MM.1S (cell line): ENCODE results near the gene ZNF618.

Experiments used
- EZH2 ChIP-seq: fragments of 300-600 bp; sonication (generic); optimal IDR thresholded peaks from 2 replicates; pipeline ENCODE3; 2017; ENCODE audit warnings: low read depth, mild to moderate bottlenecking, antibody characterized with exemption, low read length, mixed read lengths
- EZH2phosphoT487 ChIP-seq: fragments of 300-600 bp; sonication (generic); IDR thresholded peaks from 2 replicates; pipeline ENCODE4 v1.6.1; 2018; ENCODE audit warnings: antibody characterized with exemption, low read length
- TF ChIP-seq, protein P1 (sequence below): fragments of 300-600 bp; sonication (generic); IDR thresholded peaks from 2 replicates; pipeline ENCODE4 v1.5.1; 2016; ENCODE audit warnings: antibody characterized with exemption, low read length, mixed read lengths

DNA sequence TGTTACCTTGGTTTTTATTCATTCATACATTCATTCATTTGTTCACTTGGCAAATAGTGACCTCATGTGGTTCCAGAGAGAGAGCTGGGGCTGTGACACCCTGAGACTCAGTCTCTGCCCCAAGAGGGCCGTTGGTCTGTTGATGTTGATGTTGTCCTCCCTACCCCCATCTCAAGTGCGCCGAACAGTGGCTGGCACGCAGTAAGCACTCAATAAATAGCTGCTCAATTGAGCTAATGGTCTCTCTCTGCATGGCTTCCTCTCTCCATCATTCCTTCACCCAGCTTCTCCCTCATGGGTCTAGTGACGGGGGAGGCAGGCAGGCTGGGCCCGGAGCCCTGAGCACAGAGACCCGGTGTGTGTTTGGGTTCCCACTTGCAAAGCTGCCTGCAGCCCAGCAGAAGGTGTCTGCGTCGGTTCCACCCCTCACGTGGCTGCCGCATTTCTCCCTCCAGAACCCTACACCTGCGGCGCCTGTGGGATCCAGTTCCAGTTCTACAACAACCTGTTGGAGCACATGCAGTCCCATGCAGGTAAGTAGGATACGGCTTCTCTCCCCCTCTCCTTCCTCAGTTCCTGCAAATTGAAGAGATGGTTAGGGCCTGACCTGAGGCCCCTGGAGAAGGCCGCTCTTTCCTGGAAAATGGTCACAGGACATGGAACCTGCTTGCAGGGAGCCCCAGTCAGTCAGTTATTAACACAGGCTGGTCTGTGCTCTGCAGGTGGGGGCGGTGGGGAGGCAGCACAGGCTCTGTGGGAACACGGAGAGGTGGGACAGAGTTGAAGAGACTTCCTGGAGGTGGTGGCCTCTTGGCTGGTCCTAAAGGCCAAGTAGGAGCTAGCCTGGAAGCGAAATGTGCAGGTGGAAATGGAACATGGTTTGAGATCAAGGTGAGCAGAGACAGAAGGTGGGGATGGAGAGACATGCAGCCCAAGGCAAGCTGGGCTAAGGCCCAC, 160.0 kb downstream of the ZNF618 start:
- TF ChIP-seq, protein P1, sequence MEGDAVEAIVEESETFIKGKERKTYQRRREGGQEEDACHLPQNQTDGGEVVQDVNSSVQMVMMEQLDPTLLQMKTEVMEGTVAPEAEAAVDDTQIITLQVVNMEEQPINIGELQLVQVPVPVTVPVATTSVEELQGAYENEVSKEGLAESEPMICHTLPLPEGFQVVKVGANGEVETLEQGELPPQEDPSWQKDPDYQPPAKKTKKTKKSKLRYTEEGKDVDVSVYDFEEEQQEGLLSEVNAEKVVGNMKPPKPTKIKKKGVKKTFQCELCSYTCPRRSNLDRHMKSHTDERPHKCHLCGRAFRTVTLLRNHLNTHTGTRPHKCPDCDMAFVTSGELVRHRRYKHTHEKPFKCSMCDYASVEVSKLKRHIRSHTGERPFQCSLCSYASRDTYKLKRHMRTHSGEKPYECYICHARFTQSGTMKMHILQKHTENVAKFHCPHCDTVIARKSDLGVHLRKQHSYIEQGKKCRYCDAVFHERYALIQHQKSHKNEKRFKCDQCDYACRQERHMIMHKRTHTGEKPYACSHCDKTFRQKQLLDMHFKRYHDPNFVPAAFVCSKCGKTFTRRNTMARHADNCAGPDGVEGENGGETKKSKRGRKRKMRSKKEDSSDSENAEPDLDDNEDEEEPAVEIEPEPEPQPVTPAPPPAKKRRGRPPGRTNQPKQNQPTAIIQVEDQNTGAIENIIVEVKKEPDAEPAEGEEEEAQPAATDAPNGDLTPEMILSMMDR, result no peak
- no peak for TF ChIP-seq EZH2
- TF ChIP-seq EZH2phosphoT487, result no peak
